Mammary epithelial cell (primary cell): ENCODE measurements around the gene PIP4K2A.

Experiments
- CTCF ChIP-seq, 2 donors: IDR thresholded peaks in 1 of 2; conservative IDR thresholded peaks in 1 of 2; 2 replicates each; pipeline ENCODE4 v1.5.1; 2011 to 2012; ENCODE audit warnings: inconsistent platforms in 2 of 2, low read length in 2 of 2, mild to moderate bottlenecking in 2 of 2, control low read depth in 1 of 2, low read depth in 1 of 2; ENCODE audit not compliant: insufficient read depth in 1 of 2; ENCODE audit errors: extremely low read depth in 1 of 2
- EZH2 ChIP-seq: IDR thresholded peaks from 2 replicates; pipeline ENCODE4 v1.6.1; 2012; ENCODE audit warnings: low read length, inconsistent platforms, borderline replicate concordance

DNA sequence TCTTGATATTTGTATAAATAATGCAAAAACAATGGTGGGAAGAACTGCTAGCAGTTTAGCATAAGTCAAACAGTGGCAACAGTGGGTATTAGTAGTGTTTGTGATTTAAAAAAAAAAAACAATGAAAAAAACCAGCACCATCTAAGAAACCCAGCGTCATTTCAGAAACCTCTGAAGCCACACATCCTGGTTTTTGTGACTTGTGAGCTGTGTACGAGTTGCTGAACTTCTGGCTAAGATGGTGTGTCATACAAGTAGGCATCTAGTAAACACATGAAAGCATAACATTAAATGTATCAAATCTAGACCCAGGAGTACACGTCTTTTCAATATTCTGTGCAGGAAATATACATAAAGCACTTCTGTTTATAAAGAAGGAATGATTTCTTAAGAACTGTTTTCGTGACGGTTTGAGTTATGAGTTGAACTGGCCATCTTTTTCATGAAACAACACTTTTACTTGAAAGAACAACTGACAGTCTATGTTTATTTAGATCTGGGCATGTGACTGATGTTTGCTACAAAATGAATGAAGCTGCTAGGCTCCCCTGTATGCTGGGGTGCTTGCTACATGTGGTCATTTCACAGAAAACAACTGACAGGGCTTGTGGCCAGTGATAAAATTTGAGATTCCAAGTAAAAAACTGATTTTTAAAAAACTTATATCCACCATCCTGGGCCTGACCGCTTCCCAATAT, 143.5 kb downstream of the PIP4K2A start:
- TF ChIP-seq CTCF (conservative IDR thresholded peaks at IDR 0.05 in 1 of 2, IDR thresholded peaks at IDR 0.05 in 1 of 2; ENCODE audit: extremely low read depth in 1 of 2, insufficient read depth in 1 of 2, low read depth in 1 of 2, low read length in 2 of 2) (no peak), EZH2 (no peak)
